ENCODE measurements around the gene MAP3K2.

Gene MAP3K2

GRCh38 chr2:127400897-127401756 lies 13.4 kb upstream of the MAP3K2 start:
- Histone ChIP-seq H3K9me3 (ENCODE audit: insufficient read depth, low read depth, low read length) (no peaks in the 10 kb centered on the region), H3F3A (ENCODE audit: low read depth) (no peaks in the 10 kb centered on the region), H3K36me3 (ENCODE audit: insufficient read depth, low read length) (no peaks in the 10 kb centered on the region), H3K9me2 (replicated peaks; ENCODE audit: low read depth, low read length) (no peaks in the 10 kb centered on the region), H4K20me1 (ENCODE audit: insufficient read depth, low read length, poor library complexity, severe bottlenecking) (no peaks in the 10 kb centered on the region), H2AFZ (ENCODE audit: low read length) (no peak overlapping the region), H3K9ac (ENCODE audit: low read depth, low read length, poor library complexity, severe bottlenecking) (no peak overlapping the region), H3K4me2 (ENCODE audit: low read depth, low read length, poor library complexity, severe bottlenecking) (no peak overlapping the region), H3K4me3 (ENCODE audit: low read length, poor library complexity, severe bottlenecking) (no peak overlapping the region), H3K79me2 (ENCODE audit: insufficient read depth, low read length) (no peaks in the 10 kb centered on the region), H3K4me1 (ENCODE audit: insufficient read depth, low read length, poor library complexity, severe bottlenecking) (no peaks in the 10 kb centered on the region), H3K27me3 (ENCODE audit: insufficient read depth, low read length, poor library complexity, severe bottlenecking) (no peaks in the 10 kb centered on the region)
- no peak for TF ChIP-seq EZH2phosphoT487 (IDR thresholded peaks at IDR 0.05; ENCODE audit: borderline replicate concordance)
- no peak for TF ChIP-seq CTCF (conservative IDR thresholded peaks at IDR 0.05; ENCODE audit: low read length)

- no peak for TF ChIP-seq CTCF (conservative IDR thresholded peaks at IDR 0.05; ENCODE audit: low read length)
- no peak for TF ChIP-seq EZH2phosphoT487 (IDR thresholded peaks at IDR 0.05; ENCODE audit: borderline replicate concordance)
- H3K9ac ChIP-seq (ENCODE audit: low read depth, low read length, poor library complexity, severe bottlenecking): no peak overlapping the region
These were observed 12.7 kb upstream of the MAP3K2 start for GRCh38 chr2:127400533-127400896.

GRCh38 chr2:127398239-127398590 lies 10.4 kb upstream of the MAP3K2 start:
- Histone ChIP-seq H3K4me2 (ENCODE audit: low read depth, low read length, poor library complexity, severe bottlenecking) (no peak overlapping the region), H3K27me3 (ENCODE audit: insufficient read depth, low read length, poor library complexity, severe bottlenecking) (no peaks in the 10 kb centered on the region), H3K9me3 (ENCODE audit: insufficient read depth, low read depth, low read length) (no peaks in the 10 kb centered on the region), H2AFZ (ENCODE audit: low read length) (no peak overlapping the region), H3K36me3 (ENCODE audit: insufficient read depth, low read length) (no peaks in the 10 kb centered on the region), H3K9me2 (replicated peaks; ENCODE audit: low read depth, low read length) (no peaks in the 10 kb centered on the region), H4K20me1 (ENCODE audit: insufficient read depth, low read length, poor library complexity, severe bottlenecking) (no peaks in the 10 kb centered on the region), H3K9ac (ENCODE audit: low read depth, low read length, poor library complexity, severe bottlenecking) (no peak overlapping the region), H3K4me1 (ENCODE audit: insufficient read depth, low read length, poor library complexity, severe bottlenecking) (peaks cover under 1% of the 10 kb centered on the region), H3K4me3 (ENCODE audit: low read length, poor library complexity, severe bottlenecking) (no peak overlapping the region), H3K79me2 (ENCODE audit: insufficient read depth, low read length) (no peaks in the 10 kb centered on the region), H3F3A (ENCODE audit: low read depth) (no peaks in the 10 kb centered on the region)
- TF ChIP-seq EZH2phosphoT487 (IDR thresholded peaks at IDR 0.05; ENCODE audit: borderline replicate concordance) (no peak), CTCF (conservative IDR thresholded peaks at IDR 0.05; ENCODE audit: low read length) (no peak)

More at GRCh38 chr2:127400533-127400896, 12.7 kb upstream of the MAP3K2 start:
- no peaks in the 10 kb centered on the region for H4K20me1 ChIP-seq (ENCODE audit: insufficient read depth, low read length, poor library complexity, severe bottlenecking)
- no peak overlapping the region for H3K4me2 ChIP-seq (ENCODE audit: low read depth, low read length, poor library complexity, severe bottlenecking)
- no peaks in the 10 kb centered on the region for H3K9me2 ChIP-seq (replicated peaks; ENCODE audit: low read depth, low read length)
- H3K4me1 ChIP-seq (ENCODE audit: insufficient read depth, low read length, poor library complexity, severe bottlenecking): no peaks in the 10 kb centered on the region
- no peaks in the 10 kb centered on the region for H3K9me3 ChIP-seq (ENCODE audit: insufficient read depth, low read depth, low read length)
- H3K4me3 ChIP-seq (ENCODE audit: low read length, poor library complexity, severe bottlenecking): no peak overlapping the region
- H3K27me3 ChIP-seq (ENCODE audit: insufficient read depth, low read length, poor library complexity, severe bottlenecking): no peaks in the 10 kb centered on the region
- no peaks in the 10 kb centered on the region for H3F3A ChIP-seq (ENCODE audit: low read depth)
- no peaks in the 10 kb centered on the region for H3K36me3 ChIP-seq (ENCODE audit: insufficient read depth, low read length)
- no peak overlapping the region for H2AFZ ChIP-seq (ENCODE audit: low read length)
- H3K79me2 ChIP-seq (ENCODE audit: insufficient read depth, low read length): no peaks in the 10 kb centered on the region

Measured in Loucy (cell line).